Hepatic stellate cell (primary cell): ENCODE results near the gene NOS1AP.
A peak's percentile ranks its signal among the peaks of the same experiment; 100 is the strongest.

ENCODE experiments used
- DNase-seq: peaks from one replicate; pipeline ENCODE4 v3.0.0; 2011; ENCODE audit warnings: low spot score

The NOS1AP gene

GRCh38 chr1:162300057-162300917, 230.8 kb downstream of the NOS1AP start:
- DNase-seq = no peak

GRCh38 chr1:162301696-162302095, 232.2 kb downstream of the NOS1AP start:
- DNase-seq = no peak

DNA sequence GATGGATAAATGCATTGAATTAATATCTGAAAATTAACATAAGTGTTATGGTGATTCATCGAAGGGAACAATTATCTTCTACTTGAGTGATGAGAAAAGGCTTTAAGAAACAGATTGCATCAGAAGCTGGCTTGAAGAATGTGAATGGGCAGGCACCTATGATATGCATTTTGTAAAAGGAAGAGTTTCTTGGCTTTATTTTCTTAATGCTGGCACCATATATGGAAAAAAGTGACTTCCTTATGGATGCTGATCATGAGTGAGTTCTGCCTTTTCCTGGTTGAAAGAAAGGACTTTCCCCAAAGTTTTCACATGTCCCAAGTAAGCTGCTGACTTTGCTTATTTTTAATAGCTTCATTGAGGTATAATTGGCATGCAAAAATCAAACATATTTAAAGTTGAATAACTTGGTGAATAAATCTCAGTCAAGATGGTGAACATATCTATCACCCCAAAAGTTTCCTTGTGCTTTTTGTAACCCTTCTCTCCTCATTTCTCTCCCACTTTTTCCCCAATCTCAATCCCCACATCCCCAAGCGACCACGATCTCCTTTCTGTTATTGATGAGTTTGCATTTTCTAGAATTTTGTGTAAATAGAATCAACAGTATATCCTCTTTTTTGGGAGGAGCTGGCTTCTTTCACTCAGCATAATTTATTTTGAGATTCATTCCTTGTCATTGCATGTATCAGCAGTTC, 233.0 kb downstream of the NOS1AP start:
- no peak for DNase-seq

- DNase-seq = peak; percentile 16
Observed at GRCh38 chr1:162303004-162303344, 233.5 kb downstream of the NOS1AP start.

DNA sequence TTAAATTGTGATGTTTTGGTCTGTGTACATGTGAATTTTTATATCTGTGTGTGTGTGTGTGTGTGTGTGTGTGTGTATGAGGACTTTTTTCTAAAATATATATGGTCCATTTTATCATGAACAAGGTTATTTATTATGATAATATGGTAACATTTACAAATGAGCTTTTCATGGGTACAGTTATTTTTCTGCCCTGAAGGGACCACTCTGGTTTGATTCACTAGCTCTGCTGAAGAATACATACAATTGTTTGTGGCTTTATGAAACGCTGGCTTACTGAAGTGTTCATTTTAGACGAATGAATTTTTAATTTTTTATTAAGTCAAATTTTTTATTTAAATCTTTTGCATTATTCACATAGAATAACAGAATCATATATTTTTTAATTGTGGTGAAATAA, 235.2 kb downstream of the NOS1AP start:
- DNase-seq = no peak

GRCh38 chr1:162305969-162306368, 236.5 kb downstream of the NOS1AP start:
- no peak for DNase-seq

DNA sequence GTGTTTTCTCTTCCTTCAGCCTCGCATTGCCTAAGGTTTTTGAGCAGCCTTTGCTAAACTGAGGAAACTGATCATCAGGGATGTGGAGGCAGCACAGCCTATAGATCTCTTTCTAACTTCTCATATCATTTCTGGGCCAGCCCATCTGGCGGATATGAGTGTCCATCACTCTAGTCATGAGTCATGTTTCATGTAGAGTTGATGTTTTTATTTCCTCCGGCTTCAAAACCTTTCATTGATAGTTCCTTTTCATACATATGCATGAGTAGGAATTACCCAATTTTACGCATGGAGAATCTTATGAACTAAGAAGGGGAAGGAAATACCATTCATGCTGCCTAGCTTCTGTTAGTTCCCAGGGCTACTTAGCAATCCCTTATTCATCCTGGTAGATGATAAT, 240.8 kb downstream of the NOS1AP start:
- DNase-seq = no peak

- DNase-seq = no peak
Observed at GRCh38 chr1:162314206-162314605, 244.7 kb downstream of the NOS1AP start.

DNA sequence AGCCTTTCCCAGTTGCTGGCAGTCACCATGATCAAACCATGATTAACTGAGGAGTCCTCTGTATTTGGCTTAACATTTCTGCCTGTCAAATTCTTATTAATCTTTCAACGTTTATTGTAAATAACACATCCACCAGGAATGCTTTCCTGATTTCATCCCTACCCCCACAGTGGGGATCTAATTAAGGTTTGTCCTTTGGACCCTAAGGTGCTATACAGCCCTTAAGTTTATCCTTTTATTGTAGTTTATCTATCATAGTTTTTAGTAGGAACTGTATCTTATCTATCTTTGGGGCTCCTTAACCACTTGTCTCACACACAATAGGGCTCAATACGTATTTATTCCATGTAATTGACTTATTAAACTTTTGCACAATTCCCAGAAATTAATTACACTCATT, 246.2 kb downstream of the NOS1AP start:
- DNase-seq = no peak

- no peak for DNase-seq
Observed at GRCh38 chr1:162316187-162316586, 246.7 kb downstream of the NOS1AP start.

- DNase-seq = no peak
Observed at GRCh38 chr1:162317621-162318020, 248.1 kb downstream of the NOS1AP start.

- peak; percentile 39 for DNase-seq
Observed at GRCh38 chr1:162319493-162320175, 250.1 kb downstream of the NOS1AP start.

DNA sequence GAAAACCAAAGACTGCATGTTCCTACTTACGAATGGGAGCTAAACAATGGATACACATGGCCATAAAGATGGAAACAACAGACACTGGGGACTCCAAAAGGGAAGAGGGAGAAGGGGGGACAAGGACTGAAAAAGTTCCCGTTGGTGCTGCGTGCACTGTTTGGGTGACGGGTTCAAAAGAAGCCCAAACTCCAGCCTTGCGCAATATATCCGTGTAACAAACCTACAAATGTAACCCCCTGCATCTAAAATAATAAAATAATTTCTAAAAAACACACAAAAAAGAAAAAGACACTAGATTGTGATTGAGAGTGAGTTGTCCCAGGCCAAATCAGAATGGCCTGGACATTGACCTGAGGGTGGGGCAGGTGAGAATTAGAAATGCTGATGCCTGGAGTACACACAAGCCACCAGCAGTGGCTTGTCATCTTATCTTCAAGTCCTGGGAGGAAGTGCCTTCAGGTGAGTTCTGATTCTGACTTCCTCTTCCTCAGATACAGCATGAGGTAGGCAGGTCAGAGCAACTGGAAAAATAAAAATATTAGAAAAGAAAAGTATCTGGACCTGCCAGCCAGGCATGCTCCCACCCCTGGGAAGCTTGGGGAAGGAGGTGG, 252.4 kb downstream of the NOS1AP start:
- DNase-seq = no peak

- DNase-seq = no peak
Observed at GRCh38 chr1:162323023-162323422, 253.5 kb downstream of the NOS1AP start.

DNA sequence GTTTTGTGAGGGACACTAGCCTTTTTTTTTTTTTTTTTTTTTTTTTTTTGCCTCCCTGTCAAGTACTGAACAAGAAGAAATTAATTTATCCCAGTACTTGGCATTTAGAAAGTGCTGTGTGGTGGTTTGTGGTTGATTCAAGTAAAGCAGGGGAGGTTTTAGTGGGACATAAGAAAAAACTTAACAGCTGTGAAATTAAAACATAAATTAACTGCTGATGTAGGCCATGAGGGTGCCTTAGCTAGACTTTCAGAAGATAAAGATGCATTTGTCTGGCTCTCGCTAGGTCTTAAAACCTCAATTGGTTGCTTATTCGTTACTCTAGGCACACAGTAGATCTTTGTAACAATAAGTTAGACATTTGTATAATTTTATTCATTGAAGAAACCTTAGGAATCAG, 254.9 kb downstream of the NOS1AP start:
- no peak for DNase-seq

DNA sequence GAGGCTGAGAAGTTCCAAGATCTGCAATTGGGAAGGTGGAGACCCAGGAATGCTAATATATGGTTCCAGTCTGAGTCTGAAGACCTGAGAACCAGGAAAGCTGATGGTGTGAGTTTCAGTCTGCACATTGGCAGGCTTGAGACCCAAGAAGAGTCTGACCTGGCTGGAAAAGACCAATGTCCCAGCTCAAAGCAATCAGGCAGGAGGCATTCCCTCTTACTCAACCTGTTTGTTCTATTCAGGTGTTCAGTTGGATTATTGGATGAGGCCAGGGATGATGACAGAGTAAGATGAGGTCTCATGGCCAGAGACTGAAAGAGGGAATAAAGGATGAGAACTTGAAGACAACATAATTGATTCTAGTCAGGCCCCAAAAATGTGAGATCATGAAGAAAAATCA, 257.1 kb downstream of the NOS1AP start:
- DNase-seq = no peak

GRCh38 chr1:162327144-162327787, 257.8 kb downstream of the NOS1AP start:
- no peak for DNase-seq

- no peak for DNase-seq
Observed at GRCh38 chr1:162327788-162328165, 258.3 kb downstream of the NOS1AP start.

DNA sequence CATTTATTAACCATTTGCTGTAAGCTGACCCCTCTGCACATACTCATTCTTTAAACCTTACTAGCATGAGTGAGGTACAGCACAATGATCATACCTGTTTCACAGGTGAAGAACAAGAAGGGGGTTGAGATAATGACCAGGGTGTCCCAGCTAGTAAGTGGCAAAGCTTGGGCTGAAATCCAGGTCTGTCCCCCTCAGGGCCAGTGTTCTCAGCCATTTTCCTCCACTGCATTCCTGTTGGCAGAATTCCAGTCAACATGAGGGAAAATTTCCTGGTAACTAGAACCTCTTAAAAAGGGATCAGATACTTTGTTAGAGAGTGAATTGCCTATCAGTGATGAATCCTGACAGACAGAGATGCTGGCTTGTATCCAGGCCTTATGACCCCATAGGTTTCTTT, 259.0 kb downstream of the NOS1AP start:
- DNase-seq = no peak

DNA sequence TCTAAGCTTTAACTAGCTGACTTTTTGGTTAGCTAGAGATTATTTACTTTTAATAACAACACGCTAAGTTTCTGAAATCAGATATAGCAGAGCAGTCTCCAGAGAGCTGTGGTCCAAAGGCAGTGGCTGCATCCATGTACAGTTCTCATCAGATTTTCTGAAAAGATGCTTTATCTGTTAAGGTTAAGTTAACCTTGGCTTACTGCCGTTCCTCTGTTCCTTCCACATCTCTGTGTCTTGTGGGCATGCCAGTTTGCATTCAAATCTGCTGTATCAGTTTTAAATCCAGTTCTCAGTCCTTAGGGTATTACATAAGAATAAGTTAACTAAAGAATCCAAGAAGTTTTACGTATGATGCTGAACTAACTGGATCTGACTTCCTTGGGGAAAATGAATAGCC, 260.3 kb downstream of the NOS1AP start:
- DNase-seq = no peak

DNA sequence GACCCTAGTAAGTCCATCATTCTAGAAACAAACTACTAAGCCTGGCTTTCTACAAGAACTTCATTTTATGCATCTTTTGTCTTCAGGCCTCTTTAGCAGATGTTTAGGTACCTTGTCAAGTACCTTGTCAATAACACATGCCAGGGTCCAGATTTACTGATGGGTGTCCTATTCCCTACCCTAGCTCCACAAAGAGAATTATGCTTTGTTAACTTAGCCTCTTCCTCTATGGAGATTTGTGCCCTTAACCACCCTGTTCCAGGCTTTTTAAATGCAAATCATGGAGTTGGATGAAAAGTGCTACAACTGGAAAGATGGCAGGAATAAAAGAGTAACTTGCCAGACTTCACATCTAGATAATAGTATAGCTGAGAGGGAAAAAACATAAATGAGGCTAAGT, 264.5 kb downstream of the NOS1AP start:
- no peak for DNase-seq

GRCh38 chr1:162335126-162335525, 265.6 kb downstream of the NOS1AP start:
- no peak for DNase-seq
